Measurements from ENCODE around the gene CFAP57. TPM values are rescaled to one million over a fixed set of nuclear protein-coding genes. Genes with fewer than 3 reads are reported as not detected.

The CFAP57 gene
- total RNA-seq (1 to 10 TPM in 1 of 2 donors, under 1 TPM in 1; 0.73 to 2.4 TPM), polyA plus RNA-seq (ENCODE audit: insufficient read length in 6 of 6) (1 to 10 TPM; 1.6 to 5.8 (median 4.6) TPM)
- long read RNA-seq, donor 1, full-length matches to known transcripts = 1 of 1 reads
- long read RNA-seq, donor 1, partial matches to known transcripts = 0 of 1 reads
- long read RNA-seq, donor 1, other reads (novel, unspliced or antisense) = 0 of 1 reads
- long read RNA-seq, donor 2 = 0 reads
- long read RNA-seq, donor 3 = 0 reads
- long read RNA-seq, donor 4 = 0 reads
- long read RNA-seq, donor 5, full-length matches to known transcripts = 1 of 1 reads
- long read RNA-seq, donor 5, partial matches to known transcripts = 0 of 1 reads
- long read RNA-seq, donor 5, other reads (novel, unspliced or antisense) = 0 of 1 reads
- long read RNA-seq, donor 6 = 0 reads
- long read RNA-seq, donor 7 = 0 reads
- long read RNA-seq, donor 8 = 0 reads
- long read RNA-seq, donor 9 = 0 reads
- long read RNA-seq, donor 10, partial matches to known transcripts = 1 of 1 reads
- long read RNA-seq, donor 10, other reads (novel, unspliced or antisense) = 0 of 1 reads
- long read RNA-seq, donor 11 = 0 reads
- long read RNA-seq, donor 12 = 0 reads

GRCh38 chr1:43171876-43172526 is at the start of gene CFAP57, which contains the start of gene EBNA1BP2:
Gene CFAP57, plus strand, starts transcription at chr1:43172330. Its CDS starts 424 bp downstream, at chr1:43172754.
Gene EBNA1BP2, minus strand, starts transcription at chr1:43172290. Its CDS starts 172 bp downstream, at chr1:43172118.
- DNase-seq = peak; percentile 90 to 95 (median 93)

GRCh38 chr1:43123031-43123430 is 49.1 kb upstream of the CFAP57 start:
- ATAC-seq (no peak), DNase-seq (no peak)
- Histone ChIP-seq H3K9me3 (no peaks in the 10 kb centered on the region), H3K36me3 (no peaks in the 10 kb centered on the region), H3K27ac (no peak overlapping the region), H3K27me3 (peaks cover 0 to 14% of the 10 kb centered on the region in 2 donors), H3K4me1 (no peaks in the 10 kb centered on the region), H3K4me3 (no peak overlapping the region)
- intact Hi-C loops (cut with DNase I) = no loop called here
- TF ChIP-seq CTCF (IDR thresholded peaks at IDR 0.05) = no peak

More at GRCh38 chr1:43171876-43172526, at the start of gene CFAP57, which contains the start of gene EBNA1BP2:
- H3K9me3 ChIP-seq = no peaks in the 10 kb centered on the region
- peaks cover 0 to 4% of the 10 kb centered on the region in 2 donors for H3K27me3 ChIP-seq
- peak within 1 kb of the TSS in 1 of 2 donors; percentile 59 for H3K27ac ChIP-seq
- intact Hi-C loops (cut with DNase I) = no loop called here
- peak; percentile 93 for ATAC-seq
- peaks cover 0 to 36% of the 10 kb centered on the region in 2 donors for H3K36me3 ChIP-seq
- H3K4me1 ChIP-seq = peaks cover 5 to 23% of the 10 kb centered on the region in 2 donors
- no peak for TF ChIP-seq CTCF (IDR thresholded peaks at IDR 0.05)
- peak within 1 kb of the TSS; percentile 91 to 96 for H3K4me3 ChIP-seq

GRCh38 chr1:43128816-43129215 is 43.3 kb upstream of the CFAP57 start:
- Histone ChIP-seq H3K27ac (no peak overlapping the region), H3K4me1 (no peaks in the 10 kb centered on the region), H3K9me3 (no peaks in the 10 kb centered on the region), H3K4me3 (no peak overlapping the region), H3K36me3 (no peaks in the 10 kb centered on the region), H3K27me3 (peaks cover 0 to 10% of the 10 kb centered on the region in 2 donors)
- no peak for DNase-seq
- no peak for TF ChIP-seq CTCF (IDR thresholded peaks at IDR 0.05)
- intact Hi-C loops (cut with DNase I) = no loop called here
- ATAC-seq = no peak

- Histone ChIP-seq H3K27me3 (peaks cover 0 to 10% of the 10 kb centered on the region in 2 donors), H3K27ac (no peak overlapping the region), H3K9me3 (no peaks in the 10 kb centered on the region), H3K4me1 (no peaks in the 10 kb centered on the region), H3K36me3 (no peaks in the 10 kb centered on the region), H3K4me3 (no peak overlapping the region)
- ATAC-seq (no peak), DNase-seq (no peak)
- TF ChIP-seq CTCF (IDR thresholded peaks at IDR 0.05) = no peak
- intact Hi-C loops (cut with DNase I) = no loop called here
These were observed 42.7 kb upstream of the CFAP57 start for GRCh38 chr1:43129426-43129825.

- DNase-seq (no peak), ATAC-seq (peak; percentile 12)
- H3K4me3 ChIP-seq = no peak overlapping the region
- H3K27ac ChIP-seq = no peak overlapping the region
- TF ChIP-seq CTCF (IDR thresholded peaks at IDR 0.05) = no peak
- H3K4me1 ChIP-seq = no peaks in the 10 kb centered on the region
- intact Hi-C loops (cut with DNase I) = no loop called here
- no peaks in the 10 kb centered on the region for H3K9me3 ChIP-seq
- no peaks in the 10 kb centered on the region for H3K36me3 ChIP-seq
- peaks cover 0 to 7% of the 10 kb centered on the region in 2 donors for H3K27me3 ChIP-seq
These were observed 38.1 kb upstream of the CFAP57 start for GRCh38 chr1:43134068-43134467.
